ENCODE results near the gene TFAP2E.

The TFAP2E gene

DNA sequence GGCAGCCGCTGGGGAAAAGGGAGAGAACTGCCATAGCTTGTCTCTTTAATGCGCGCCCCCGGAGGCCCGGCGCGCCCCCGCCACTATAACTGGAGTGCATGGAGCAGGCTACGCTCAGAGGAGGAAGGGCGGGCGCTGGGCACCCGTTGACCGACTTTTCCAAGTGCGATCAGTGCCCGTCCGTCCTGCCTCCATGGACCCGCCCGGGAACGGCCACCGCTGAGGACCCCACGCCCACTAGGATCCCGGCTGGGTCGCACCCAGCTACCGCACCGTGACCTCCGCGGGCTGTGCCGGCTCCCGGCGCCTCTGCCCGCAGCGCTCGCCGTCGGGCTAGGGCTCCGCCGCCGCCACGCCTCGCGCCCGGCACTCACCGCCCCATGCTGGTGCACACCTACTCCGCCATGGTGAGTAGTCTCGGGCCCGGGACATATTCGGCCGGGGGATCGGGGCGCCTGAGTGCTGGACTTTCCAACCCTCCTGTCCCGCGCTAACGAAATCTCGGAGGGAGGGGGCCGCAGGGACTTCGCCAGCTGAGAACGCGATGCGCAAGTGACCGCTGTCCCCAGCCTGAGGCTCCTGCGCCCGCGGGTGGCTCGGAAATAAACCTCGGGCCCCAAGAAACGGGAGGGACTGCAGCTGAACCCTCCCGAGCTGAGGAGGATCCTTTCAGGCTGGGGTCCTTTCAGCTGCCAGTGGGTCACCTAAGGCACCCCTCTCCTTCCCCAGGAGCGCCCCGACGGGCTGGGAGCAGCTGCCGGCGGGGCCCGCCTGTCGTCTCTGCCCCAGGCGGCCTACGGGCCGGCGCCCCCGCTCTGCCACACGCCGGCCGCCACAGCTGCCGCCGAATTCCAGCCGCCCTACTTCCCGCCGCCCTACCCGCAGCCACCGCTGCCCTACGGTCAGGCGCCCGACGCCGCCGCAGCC lies at the start of gene TFAP2E:
Gene TFAP2E, plus strand, starts transcription at position 117 of the 927 bp plus-strand sequence. Its CDS starts 264 bp downstream, at position 381.
- DNase-seq = peak; percentile 7

DNA sequence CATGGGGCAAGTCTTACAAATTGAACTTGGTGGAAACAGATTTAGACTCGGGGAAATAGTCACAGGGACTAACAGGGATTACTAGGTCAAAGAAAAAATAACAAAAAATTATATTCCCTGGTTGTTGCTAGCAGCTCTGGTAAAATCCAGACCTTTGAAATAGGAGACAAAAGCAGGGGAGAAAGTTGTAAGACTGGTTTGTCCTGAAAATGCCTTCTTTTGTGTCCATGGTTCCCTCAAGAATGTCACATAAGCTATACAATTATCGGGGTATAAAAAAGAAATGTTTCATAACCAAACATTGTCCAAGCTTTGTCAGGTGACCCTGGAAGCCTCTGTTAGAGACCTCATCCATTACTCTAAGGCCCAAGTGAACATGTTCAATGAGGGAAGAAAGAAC lies 49.0 kb upstream of the TFAP2E start:
- no peak for DNase-seq

DNA sequence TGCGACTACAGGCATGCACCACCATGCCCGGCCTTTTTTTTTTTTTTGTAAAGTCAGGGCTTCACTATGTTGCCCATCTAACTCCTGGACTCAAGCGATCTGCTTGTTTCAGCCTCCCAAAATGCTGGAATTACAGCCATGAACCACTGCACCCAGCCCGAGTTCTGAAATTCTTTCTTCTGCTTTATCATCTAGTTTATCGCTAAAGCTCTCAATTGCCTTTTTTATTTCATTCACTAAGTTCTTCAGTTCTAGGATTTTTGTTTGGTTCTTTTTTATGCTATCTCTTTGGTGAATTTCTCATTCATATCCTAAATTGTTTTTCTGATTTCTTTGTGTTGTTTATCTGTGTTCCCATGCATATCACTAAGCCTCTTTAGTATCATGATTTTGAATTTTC lies 42.9 kb upstream of the TFAP2E start:
- no peak for DNase-seq

DNA sequence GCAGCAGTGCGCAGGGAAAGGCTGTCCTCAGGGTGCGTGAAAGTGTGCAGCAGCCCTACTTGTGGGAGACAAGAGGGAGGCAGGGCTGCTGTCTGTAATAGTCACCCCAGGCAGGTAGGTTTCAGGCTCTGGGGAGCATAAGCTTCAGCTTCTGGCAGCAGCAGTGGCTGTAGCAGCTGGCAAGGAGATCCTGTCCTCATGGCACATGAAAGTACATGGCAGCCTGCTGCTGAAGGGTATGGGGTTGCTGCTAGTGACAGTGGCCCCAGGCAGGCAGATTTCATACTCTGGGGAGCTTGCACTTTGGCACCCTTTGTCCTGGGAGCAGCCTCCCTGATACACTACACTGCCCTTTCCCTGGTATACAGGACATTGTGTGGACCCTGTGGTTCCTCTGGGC lies 42.2 kb upstream of the TFAP2E start:
- DNase-seq = no peak

DNA sequence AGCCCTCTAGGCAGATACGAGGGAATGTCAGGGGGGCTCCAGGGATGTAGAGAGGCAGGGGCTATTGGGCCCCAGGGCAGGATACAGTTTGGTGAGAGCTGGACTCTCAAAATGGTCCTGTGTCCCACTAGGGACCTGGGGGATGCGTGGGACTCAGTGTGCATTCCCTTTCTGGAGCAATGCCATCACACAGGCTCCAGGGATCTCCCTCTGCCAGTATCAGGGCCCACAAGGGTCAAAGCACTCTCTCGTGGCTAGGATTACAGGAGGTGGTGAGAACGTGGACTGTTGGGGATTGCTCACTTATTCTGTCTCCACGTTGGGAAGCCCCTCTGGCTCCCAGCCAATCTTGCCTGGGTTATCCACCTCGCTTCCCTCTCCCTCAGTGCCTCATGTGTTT lies 41.7 kb upstream of the TFAP2E start:
- no peak for DNase-seq

DNA sequence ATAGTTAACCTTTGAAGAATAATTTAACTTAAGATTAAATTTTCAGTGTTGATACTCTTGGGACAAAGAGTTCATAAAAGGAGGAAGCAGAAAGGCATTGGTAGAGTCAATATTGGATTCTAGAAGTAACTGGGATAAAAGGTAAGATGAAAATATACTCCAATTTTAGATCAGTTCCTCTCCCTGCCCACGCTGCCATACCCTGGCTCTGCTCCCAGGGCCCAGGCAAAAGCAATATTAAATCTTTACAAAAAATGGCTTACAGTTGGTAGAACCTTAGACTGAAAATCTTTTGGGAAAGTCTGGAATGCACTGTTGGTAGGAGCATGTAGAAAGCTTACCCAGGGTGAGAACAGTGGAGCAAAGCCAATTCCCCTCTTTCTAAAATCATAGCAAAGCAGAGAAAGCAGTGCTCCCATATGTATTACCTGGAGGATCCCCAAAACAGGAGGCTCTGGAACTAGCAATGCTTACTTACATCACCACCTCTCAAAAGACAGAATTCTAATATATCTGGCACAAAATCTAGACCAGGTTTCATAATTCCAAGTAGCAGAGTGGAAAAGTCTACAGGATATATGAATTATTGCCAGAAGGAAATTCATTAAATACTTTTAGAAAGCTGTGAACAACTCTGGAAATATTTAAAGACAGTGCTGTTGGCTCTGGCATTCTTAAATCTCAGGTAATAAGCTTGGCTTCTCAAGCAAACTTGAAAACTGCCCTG lies 40.5 kb upstream of the TFAP2E start:
- no peak for DNase-seq

DNA sequence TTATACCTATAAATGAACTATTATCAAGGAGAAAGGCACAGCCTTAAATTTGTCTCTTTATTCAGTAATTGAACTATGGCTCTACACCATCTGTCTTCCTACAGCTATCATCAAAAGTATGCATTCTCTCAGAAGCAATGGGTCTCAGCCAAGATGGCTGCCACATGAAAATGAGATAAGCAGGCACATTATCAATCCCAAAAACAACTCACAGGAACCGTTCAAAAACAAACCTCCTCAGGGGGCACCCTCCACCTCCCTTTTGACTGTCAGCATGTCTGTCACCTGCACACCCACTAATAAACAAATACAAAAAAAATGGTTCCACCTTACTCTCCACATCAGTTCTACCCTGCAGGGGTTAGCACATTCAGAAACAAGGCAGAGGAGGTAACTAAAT lies 39.5 kb upstream of the TFAP2E start:
- DNase-seq = no peak

DNA sequence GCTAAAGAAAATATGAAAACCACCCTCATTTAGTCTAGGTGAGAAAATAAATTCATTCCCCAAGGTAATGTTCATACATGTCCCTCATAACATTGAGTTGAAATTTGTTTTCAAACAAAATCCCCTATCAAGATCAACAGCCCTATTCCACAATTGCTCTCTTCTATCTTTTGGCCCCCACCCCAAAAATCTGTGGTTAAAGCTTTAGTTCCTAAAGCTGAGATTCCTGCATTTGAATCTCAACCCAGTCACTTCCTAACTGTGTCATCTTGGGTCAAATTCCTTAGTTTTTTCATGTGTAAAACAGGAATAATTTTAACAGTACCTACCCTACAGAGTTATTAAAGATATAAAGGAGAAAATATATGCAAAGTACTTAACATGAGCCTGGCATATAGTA lies 37.9 kb upstream of the TFAP2E start:
- DNase-seq = no peak

DNA sequence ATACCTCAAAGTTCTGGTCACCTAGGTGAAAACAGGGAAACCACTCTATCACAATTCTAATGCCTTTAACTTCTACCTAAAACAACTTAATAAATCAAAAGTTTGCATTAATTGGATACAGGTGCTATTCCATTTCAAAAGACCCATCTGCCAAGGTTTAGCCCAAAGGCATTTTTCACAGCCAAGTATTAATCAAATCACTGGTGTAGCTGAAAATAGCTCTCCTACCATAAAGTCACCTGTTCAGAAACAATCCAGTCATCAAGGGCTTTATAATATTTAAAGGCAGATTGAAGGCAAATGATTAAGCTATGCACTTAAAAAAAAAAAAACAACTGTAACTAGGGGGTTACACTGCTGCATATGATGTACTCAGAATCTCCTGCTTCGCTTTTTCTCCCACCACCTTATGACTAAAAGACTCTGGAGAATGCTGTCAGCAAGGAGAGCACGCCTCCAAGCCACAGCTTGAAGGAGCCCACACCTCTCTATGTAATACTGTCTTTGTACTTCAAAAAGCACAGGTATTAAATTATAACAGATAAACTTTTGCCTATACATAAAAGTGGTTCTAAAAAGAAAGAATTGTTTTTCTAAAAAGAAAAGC lies 36.5 kb upstream of the TFAP2E start:
- DNase-seq = no peak

DNA sequence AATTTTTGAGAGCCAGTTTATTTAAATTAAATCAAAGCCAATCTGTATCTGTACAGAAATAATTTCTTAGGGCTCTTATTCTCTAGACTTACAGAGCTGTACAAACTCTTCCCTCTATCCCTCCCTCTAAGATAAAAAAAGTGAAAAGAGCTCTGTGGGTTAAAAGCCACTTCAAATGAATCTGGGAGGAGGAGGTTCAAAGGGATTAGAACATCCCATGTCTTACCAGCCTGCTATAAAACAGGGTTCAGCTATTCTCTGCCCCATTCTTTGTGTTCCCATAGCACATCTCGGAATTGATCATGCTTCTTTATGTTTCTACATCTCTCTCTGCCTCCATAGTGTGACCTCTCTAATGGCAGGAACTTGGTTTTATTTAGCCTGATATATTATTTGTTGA lies 35.3 kb upstream of the TFAP2E start:
- no peak for DNase-seq

DNA sequence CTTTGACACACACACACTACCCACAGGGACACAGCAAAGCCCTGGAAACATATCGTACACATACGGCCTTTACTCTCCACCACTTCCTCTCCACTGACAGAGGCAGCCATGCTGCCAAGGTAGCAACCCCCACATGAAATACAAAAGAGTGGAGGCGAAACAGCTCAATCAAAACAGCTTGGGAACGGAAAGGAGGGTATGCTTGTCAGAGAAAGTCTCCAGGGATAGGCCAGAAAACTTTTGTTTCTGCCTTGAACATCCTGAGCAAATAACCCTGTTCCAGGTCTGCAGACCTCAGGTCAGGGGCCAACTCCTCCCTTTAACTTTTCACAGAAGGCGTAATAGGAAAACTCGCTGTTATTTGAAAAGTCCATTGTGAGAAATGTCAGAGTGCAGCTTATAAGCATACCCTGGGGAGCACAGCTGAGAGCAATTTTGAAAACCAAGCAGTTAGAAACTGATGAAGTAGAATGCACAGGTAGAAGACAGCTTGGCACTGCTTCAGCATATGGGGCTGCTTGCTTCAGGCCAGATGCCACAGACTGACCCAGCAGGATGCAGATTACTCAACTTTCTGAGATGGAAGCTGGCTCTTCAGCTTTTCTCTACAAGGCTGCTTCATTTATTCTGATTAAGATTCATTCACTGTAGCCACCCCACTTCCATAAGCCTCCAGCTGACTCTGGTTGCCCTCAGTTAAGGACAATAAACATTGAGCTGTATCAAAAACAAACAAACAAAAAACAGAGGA lies 33.9 kb upstream of the TFAP2E start:
- DNase-seq = no peak

DNA sequence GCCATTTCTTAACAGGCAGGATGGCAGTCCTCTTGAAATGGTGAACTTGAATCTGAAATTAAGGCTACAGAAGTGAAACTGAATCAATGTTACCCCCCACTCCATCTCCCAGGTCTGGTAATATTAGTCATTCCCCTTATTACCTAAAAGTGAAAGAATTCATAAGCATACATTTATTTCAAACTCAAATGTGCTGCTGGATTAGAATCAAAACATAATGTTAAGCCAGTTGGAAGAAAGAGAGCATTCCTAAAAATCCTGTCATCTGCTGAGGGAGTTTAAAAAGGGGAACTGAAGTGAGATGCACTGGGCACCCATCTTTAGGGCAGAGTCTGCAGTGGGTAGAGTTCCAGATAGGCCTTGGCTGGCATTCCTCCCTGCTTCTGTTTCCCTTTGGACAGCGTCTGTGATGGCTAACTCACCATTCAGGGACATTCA lies 33.3 kb upstream of the TFAP2E start:
- DNase-seq = no peak

DNA sequence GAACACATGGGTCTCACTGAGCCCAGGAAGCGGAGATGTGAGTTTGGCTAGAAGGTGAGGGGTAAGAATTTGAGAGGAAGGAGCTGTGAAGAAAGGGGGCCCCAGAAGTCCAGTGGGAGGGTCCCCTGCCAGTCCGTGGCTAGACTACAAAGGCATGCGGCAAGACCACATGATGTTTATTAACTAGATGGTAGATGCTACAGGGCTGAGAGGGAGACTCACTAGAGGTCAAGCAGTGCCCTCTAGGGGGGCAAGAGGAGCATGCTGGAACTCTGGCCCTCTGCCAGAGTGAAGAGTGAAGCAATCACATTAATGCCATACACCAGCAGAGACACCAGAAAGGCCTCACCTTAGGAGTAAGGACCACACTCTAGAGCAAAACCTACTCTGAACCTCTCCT lies 28.1 kb upstream of the TFAP2E start:
- DNase-seq = no peak

DNA sequence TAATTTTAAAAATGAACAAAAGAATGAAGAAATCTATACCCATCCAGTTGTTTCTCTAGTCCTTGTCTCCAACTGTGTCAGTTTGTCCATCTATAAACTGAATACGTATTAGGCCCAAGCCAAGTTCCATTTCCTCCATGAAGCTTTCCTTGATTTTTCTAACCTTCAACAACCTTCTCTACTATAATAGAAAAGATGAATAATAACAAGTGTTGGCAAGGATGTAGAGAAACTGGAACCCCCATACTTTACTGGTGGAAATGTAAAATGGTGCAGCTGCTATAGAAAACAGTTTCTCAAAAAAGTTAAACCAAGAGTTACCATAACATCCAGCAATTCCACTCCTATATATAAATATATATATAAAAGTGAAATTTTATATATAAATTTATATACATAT lies 26.5 kb upstream of the TFAP2E start:
- no peak for DNase-seq

DNA sequence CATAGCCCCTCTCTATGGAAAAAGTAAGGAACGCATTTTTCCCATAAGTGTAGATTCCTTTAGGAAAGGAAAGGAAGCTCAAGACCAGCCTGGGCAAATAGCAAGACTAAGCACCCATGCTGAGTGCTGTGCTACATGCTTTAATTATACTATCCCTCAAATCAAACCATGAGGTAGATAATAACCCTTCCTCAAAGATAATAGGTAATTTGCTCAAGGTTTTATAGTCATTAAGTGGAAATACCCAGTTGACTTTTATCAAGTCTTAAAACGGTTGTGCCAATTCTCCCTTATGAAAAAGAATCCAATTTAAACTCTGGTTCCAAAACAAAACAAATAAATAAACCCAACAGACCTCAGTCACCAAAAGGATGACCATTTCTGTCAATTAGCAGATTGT lies 19.3 kb upstream of the TFAP2E start:
- no peak for DNase-seq

DNA sequence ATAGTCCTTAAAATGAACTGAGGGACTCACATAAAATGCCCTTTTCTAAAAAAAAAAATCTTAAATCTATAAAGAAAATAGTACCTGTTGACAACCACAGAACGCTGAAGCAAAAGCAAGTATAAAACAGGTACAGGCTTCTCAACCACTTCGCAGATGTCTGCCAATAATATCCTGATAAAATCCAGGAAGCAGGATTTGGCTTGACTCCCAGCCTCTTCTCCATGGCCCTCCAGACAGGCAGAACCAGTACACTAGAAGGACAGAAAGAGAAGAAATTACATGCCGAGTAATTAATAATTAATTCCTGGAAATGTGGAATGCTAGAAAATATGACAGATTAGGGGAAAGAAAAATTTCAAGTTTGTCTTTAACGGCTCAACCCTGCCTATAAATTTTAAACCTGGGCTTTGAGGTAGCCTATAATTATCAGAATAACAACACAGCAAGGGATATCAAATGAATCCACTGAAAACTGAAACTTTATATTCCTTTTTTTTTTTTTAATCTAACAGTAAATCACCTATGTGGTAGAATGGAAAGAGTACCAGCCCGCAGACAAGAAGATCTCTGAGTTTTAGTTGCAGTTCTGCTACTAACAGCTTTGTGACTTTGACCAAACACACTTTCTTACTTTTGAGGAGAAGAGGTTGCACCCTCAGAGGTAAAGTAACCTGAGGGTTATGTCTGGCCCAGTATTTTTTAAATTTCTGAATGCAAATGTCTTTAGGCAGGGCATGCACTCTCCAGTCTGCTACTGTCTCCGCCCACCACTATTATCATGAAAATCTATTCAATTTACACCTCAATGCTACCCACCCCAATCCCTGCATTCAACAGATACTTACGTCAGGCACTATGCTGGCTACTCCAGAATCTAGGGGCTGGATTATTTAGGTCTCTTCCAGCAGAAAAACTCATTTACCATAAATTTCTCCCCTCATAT lies 18.6 kb upstream of the TFAP2E start:
- peak; percentile 21 for DNase-seq

DNA sequence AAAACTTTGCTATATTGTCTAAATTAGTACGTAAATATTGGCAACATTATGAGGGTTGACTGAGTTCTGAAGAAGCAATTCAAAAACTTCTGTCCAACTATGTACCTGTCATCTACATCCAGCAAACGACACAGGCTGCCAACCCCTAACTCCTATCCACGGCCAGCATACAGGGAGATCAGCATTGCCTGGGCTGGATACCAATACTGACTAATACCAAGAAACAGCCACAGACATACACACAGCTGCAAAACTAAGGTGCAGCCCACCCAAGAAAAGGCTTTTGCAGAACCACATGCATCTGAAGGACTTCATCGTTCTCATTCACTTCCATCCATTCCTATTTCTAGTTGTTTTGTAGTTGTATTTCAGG lies 17.9 kb upstream of the TFAP2E start:
- no peak for DNase-seq

DNA sequence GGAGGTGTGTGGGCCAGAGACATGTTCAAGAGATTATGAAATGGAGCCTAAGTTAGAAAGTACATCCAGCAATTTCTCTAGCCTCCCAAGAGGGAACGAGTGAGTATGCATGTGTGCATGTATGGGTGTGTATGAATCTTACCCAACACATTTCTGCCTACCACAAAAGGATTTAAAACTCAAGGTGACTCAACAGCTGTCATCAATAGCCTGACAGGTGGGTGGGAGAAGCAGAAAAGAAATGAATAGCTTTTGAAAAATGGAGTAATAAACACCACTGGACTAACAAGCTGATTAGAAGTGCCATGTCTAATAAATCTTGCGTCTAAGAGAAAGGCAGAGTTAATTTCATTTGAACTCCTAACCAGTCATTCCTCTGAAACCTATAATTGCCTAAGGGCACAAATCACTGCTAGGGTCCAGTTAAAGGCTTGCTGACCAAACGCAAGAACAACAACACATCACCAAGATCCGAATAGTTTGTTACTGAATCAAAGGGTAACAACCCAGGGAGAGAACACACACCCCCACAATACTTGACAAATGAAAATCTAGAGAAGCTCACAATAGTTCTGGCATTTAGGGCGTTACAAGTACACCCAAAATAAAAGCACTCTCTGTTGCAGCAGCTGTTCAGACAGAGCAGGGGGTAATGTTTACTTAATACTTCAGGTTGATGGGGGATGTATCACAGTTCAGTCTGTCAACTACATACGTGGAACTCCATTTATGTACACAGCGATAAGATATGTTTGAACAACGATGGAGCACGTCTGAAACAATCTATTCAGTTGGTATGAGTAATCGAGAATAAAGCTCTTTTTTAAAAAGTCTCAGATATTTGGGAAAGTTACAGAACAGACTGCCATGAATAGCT lies 17.3 kb upstream of the TFAP2E start:
- DNase-seq = no peak

DNA sequence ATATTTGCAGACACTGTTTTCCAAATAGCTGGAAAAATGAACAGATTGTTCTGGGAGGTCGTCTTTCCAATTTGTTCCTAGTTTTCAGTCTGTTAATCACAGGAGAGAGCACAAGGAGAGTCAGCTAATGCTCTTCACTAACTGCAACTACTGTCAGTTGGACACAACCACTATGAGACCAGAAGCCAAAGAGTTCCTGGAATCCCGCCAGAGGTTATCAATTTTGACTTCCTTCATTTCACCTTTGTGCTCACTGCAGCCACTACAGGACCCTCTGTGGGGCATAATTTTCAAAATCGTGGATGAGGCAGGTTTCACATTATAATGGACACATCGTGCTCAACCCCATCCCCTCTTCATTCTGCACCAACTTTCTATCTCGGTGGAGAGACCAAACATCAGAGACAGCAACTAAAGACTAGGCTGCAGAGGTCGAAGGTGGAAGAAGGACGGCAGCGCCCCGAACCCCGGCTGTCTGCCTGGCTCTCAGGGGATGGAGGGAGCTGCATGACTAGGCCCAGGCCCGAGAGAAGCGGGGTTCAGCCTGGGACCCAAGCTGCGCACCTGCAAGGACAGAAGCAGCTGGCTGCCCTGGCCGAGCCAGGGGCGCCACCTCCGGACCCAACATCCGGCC lies 16.5 kb upstream of the TFAP2E start:
- no peak for DNase-seq

DNA sequence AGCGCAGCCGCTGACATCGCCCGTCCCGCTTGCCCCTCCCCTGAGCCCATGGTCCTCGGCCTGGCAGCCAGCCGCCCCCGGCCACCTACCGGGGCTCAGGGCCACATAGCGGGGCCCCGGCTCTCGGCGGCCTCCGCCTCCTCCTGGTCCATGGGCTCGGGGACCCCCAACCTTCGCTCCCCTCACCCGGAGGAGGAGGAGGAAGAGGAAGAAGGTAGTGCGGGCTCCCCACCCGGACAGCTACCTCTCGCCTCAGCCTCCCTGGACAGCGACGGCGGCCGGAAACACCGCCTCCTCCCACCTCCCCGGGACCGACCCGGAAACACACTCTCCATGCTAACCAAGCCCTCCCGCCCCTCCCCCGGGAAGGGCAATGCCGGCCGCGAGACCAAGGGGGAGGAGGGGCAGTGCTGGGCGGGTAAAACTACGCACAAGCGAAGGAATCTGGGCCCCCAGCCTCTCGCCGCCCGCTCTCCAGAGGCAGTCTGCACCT lies 15.9 kb upstream of the TFAP2E start, which contains the start of gene KIAA0319L:
Gene KIAA0319L, minus strand, starts transcription at position 286 of the 493 bp plus-strand sequence. CDS start 2,912 bp downstream, outside the sequence.
- no peak for DNase-seq
